ENCODE results near the gene AREG. TPM values are rescaled to one million over a fixed set of nuclear protein-coding genes. Genes with fewer than 3 reads are reported as not detected.

The AREG gene
- total and polyA plus RNA-seq, 3 donors from 2014 or later: 13.0 to 16.4 (median 14.2) TPM

GRCh38 chr4:74451214-74451661 is 6.3 kb downstream of the AREG start:
- H3K27me3 ChIP-seq: no peaks in the 10 kb centered on the region
- no peaks in the 10 kb centered on the region for H3K4me1 ChIP-seq
- no peak overlapping the region for H3K27ac ChIP-seq
- TF ChIP-seq POLR2A (IDR thresholded peaks at IDR 0.05) (no peak), CTCF (IDR thresholded peaks at IDR 0.05) (no peak)
- DNase-seq: no peak
- H3K9me3 ChIP-seq: no peaks in the 10 kb centered on the region
- H3K4me3 ChIP-seq: no peak overlapping the region
- 78% methylated on average over 1 of the region's 1 CpG for WGBS, 2 donors
- no peaks in the 10 kb centered on the region for H3K36me3 ChIP-seq (ENCODE audit: low read depth, missing control alignments)
- intact Hi-C loops (cut with DNase I; ENCODE audit: low total_unique reads): no loop called here

- no peak overlapping the region for H3K4me3 ChIP-seq
- no peaks in the 10 kb centered on the region for H3K36me3 ChIP-seq (ENCODE audit: low read depth, missing control alignments)
- WGBS, 2 donors: 86 to 89% methylated on average over 5 of the region's 5 CpGs
- TF ChIP-seq POLR2A (IDR thresholded peaks at IDR 0.05) (no peak), CTCF (IDR thresholded peaks at IDR 0.05) (no peak)
- H3K9me3 ChIP-seq: no peaks in the 10 kb centered on the region
- no peaks in the 10 kb centered on the region for H3K27me3 ChIP-seq
- no peak overlapping the region for H3K27ac ChIP-seq
- no peak for DNase-seq
- H3K4me1 ChIP-seq: no peaks in the 10 kb centered on the region
- intact Hi-C loops (cut with DNase I; ENCODE audit: low total_unique reads): no loop called here
These were observed 8.2 kb downstream of the AREG start for GRCh38 chr4:74453037-74453635.

GRCh38 chr4:74453829-74454742 is 9.2 kb downstream of the AREG start:
- Histone ChIP-seq H3K36me3 (ENCODE audit: low read depth, missing control alignments) (no peaks in the 10 kb centered on the region), H3K4me3 (no peak overlapping the region), H3K4me1 (no peaks in the 10 kb centered on the region), H3K27ac (no peak overlapping the region), H3K27me3 (no peaks in the 10 kb centered on the region), H3K9me3 (no peaks in the 10 kb centered on the region)
- intact Hi-C loops (cut with DNase I; ENCODE audit: low total_unique reads): no loop called here
- no peak for DNase-seq
- TF ChIP-seq POLR2A (IDR thresholded peaks at IDR 0.05): no peak
- TF ChIP-seq CTCF (IDR thresholded peaks at IDR 0.05): no peak
- 94 to 96% methylated on average over 6 of the region's 6 CpGs for WGBS, 2 donors

- intact Hi-C loops (cut with DNase I; ENCODE audit: low total_unique reads): no loop called here
- DNase-seq: no peak
- no peak for TF ChIP-seq POLR2A (IDR thresholded peaks at IDR 0.05)
- TF ChIP-seq CTCF (IDR thresholded peaks at IDR 0.05): no peak
- Histone ChIP-seq H3K4me3 (no peak overlapping the region), H3K27me3 (no peaks in the 10 kb centered on the region), H3K4me1 (no peaks in the 10 kb centered on the region), H3K9me3 (no peaks in the 10 kb centered on the region), H3K36me3 (ENCODE audit: low read depth, missing control alignments) (no peaks in the 10 kb centered on the region), H3K27ac (no peak overlapping the region)
- WGBS, 2 donors: 90 to 96% methylated on average over 4 of the region's 4 CpGs
These were observed 10.6 kb downstream of the AREG start for GRCh38 chr4:74455361-74456055.
